Astrocyte (in vitro differentiated cells and primary cell): ENCODE measurements around the gene BLOC1S5. TPM values are rescaled to one million over a fixed set of nuclear protein-coding genes. Genes with fewer than 3 reads are reported as not detected.
A peak's percentile ranks its signal among the peaks of the same experiment; 100 is the strongest.

Source experiments
- DNase-seq: peaks from one replicate; pipeline ENCODE4 v3.0.0-alpha.2; 2010; ENCODE audit warnings: low read depth
- FAIRE-seq: peaks from 2 replicates; lab custom pipeline; 2011; peaks lifted over from hg19 to GRCh38; lab: Jason Lieb, UNC
- H2AFZ ChIP-seq: 2 replicates; pipeline ENCODE4 v1.6.0; 2012; ENCODE audit warnings: low read depth, low read length, inconsistent platforms
- H3K27ac ChIP-seq: 2 replicates; pipeline ENCODE4 v1.5.1; 2011; ENCODE audit warnings: low read depth, low read length, inconsistent platforms
- H3K27me3 ChIP-seq: 2 replicates; pipeline ENCODE4 v1.6.0; 2011; ENCODE audit warnings: low read length, inconsistent platforms; ENCODE audit not compliant: insufficient read depth
- H3K36me3 ChIP-seq: 2 replicates; pipeline ENCODE4 v1.5.1; 2011; ENCODE audit warnings: low read length, inconsistent platforms; ENCODE audit not compliant: insufficient read depth
- H3K4me1 ChIP-seq: 2 replicates; pipeline ENCODE4 v1.5.1; 2011; ENCODE audit warnings: low read length, inconsistent platforms; ENCODE audit not compliant: insufficient read depth
- H3K4me2 ChIP-seq: 2 replicates; pipeline ENCODE4 v1.6.0; 2012; ENCODE audit warnings: low read length, inconsistent platforms
- H3K4me3 ChIP-seq: 2 replicates; pipeline ENCODE4 v1.5.1; 2011; ENCODE audit warnings: low read depth, mild to moderate bottlenecking, low read length, inconsistent platforms; ENCODE audit not compliant: insufficient read depth
- H3K79me2 ChIP-seq: 2 replicates; pipeline ENCODE4 v1.6.0; 2012; ENCODE audit warnings: mild to moderate bottlenecking, low read length, inconsistent platforms; ENCODE audit not compliant: insufficient read depth
- H3K9ac ChIP-seq: 2 replicates; pipeline ENCODE4 v1.6.0; 2012; ENCODE audit warnings: mild to moderate bottlenecking, low read length, inconsistent platforms
- H3K9me3 ChIP-seq: 2 replicates; pipeline ENCODE4 v1.5.1; 2012; ENCODE audit warnings: low read depth, mild to moderate bottlenecking, low read length, inconsistent platforms; ENCODE audit not compliant: insufficient read depth
- H4K20me1 ChIP-seq: 2 replicates; pipeline ENCODE4 v1.6.0; 2012; ENCODE audit warnings: low read length, inconsistent platforms; ENCODE audit not compliant: insufficient read depth
- H3K27ac Mint-ChIP-seq: one replicate; pipeline ENCODE4 v1.8.0; 2021; ENCODE audit warnings: mild to moderate bottlenecking, mixed read lengths; ENCODE audit not compliant: unreplicated experiment
- H3K27me3 Mint-ChIP-seq: one replicate; pipeline ENCODE4 v1.8.0; 2021; ENCODE audit warnings: low read depth, mixed read lengths; ENCODE audit not compliant: unreplicated experiment
- H3K36me3 Mint-ChIP-seq: one replicate; pipeline ENCODE4 v1.8.0; 2021; ENCODE audit warnings: low read depth, mixed read lengths; ENCODE audit not compliant: unreplicated experiment
- H3K4me1 Mint-ChIP-seq: one replicate; pipeline ENCODE4 v1.8.0; 2021; ENCODE audit warnings: low read depth, mixed read lengths; ENCODE audit not compliant: unreplicated experiment
- H3K4me3 Mint-ChIP-seq: one replicate; pipeline ENCODE4 v1.8.0; 2021; ENCODE audit warnings: mild to moderate bottlenecking, moderate library complexity, mixed read lengths; ENCODE audit not compliant: unreplicated experiment
- H3K9me3 Mint-ChIP-seq: one replicate; pipeline ENCODE4 v1.8.0; 2021; ENCODE audit warnings: mild to moderate bottlenecking, mixed read lengths; ENCODE audit not compliant: unreplicated experiment
- EZH2 ChIP-seq: IDR thresholded peaks from 2 replicates; pipeline ENCODE4 v1.6.1; 2012; ENCODE audit warnings: mild to moderate bottlenecking, low read length, inconsistent platforms; ENCODE audit not compliant: insufficient read depth
- total RNA-seq: library from RNA; stranded (reverse); gene quantifications from 2 replicates; pipeline ENCODE4 v1.2.1, GENCODE V29; 2021
- TF ChIP-seq, protein P1 (sequence below): IDR thresholded peaks from 2 replicates; pipeline ENCODE4 v1.5.1; 2011; ENCODE audit warnings: low read depth, mild to moderate bottlenecking, inconsistent platforms, low read length, moderate library complexity; ENCODE audit not compliant: insufficient read depth

The BLOC1S5 gene
- total RNA-seq, 1 donor from 2014 or later = 8.2 TPM

DNA sequence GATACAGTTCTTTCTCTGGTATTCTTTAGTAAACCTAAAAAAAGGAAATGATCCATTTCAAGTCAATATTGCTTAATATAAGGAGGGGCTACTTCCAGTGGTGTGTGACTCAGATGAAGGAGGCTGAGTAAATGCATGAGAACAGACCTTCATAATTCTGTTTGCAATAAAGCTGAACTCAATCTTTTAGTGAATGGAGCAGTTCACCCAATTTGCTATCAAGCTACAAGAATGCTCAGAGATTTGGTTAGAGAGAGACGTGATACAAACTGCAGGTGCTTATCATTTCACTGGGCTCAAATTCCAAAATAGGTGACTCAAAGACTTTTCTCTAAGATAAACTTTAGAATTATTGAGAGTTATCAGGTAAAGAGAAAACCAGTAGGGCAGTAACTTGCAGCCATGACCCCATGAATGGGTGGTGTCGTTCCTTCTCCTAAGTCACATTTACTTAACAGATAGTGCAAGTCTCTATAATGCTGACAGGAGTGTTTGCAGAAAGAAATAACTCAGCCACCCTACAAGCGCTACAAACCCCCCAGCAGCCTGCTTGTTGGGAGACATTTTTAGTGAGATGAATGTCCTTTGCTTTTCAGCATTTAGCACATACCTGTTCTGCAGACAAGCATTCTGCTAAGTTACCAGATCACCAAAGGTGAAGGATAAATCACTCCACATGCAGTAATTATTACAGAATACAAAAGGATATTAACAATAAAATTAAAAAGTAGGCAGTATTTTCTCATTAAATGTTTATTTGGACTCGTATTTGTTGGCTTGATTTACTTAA lies 16.4 kb upstream of the BLOC1S5 start:
- Histone ChIP-seq H3K4me2 (peak overlapping the region; percentile 22), H3K9me3 (no peaks in the 10 kb centered on the region), H2AFZ (no peak overlapping the region), H4K20me1 (no peaks in the 10 kb centered on the region), H3K4me3 (no peak overlapping the region), H3K27ac (peak overlapping the region; percentile 35), H3K9ac (no peak overlapping the region), H3K36me3 (no peaks in the 10 kb centered on the region), H3K27me3 (no peaks in the 10 kb centered on the region), H3K79me2 (peaks cover 7% of the 10 kb centered on the region), H3K4me1 (peaks cover 41% of the 10 kb centered on the region)
- H3K27ac Mint-ChIP-seq = no peak overlapping the region
- peak; percentile 55 for DNase-seq
- H3K36me3 Mint-ChIP-seq = no peaks in the 10 kb centered on the region
- peak; percentile 92 for FAIRE-seq
- H3K4me3 Mint-ChIP-seq = no peak overlapping the region
- peaks cover 45% of the 10 kb centered on the region for H3K4me1 Mint-ChIP-seq
- no peaks in the 10 kb centered on the region for H3K27me3 Mint-ChIP-seq
- TF ChIP-seq, protein P1, sequence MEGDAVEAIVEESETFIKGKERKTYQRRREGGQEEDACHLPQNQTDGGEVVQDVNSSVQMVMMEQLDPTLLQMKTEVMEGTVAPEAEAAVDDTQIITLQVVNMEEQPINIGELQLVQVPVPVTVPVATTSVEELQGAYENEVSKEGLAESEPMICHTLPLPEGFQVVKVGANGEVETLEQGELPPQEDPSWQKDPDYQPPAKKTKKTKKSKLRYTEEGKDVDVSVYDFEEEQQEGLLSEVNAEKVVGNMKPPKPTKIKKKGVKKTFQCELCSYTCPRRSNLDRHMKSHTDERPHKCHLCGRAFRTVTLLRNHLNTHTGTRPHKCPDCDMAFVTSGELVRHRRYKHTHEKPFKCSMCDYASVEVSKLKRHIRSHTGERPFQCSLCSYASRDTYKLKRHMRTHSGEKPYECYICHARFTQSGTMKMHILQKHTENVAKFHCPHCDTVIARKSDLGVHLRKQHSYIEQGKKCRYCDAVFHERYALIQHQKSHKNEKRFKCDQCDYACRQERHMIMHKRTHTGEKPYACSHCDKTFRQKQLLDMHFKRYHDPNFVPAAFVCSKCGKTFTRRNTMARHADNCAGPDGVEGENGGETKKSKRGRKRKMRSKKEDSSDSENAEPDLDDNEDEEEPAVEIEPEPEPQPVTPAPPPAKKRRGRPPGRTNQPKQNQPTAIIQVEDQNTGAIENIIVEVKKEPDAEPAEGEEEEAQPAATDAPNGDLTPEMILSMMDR = no peak
- TF ChIP-seq EZH2 = no peak
- no peaks in the 10 kb centered on the region for H3K9me3 Mint-ChIP-seq

DNA sequence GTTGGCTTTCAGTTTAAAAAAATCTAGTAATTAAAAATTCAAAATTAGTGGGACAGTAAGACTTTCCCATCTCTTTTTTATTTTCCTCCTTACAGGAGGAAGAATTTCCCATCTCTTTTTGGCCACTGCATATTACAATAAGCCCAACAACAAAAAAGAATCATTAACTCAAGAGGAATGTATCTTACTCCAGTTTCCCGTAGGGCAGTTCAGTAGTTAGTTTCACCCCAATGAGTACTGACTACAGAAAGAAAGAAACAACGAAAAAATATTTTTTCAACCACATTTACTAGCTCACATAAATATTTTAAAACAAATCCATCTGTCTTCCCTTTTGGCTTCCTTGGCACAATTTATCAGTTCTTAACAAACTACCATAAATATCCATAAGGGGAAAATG lies 14.9 kb upstream of the BLOC1S5 start:
- peaks cover 40% of the 10 kb centered on the region for H3K4me1 Mint-ChIP-seq
- no peak for TF ChIP-seq EZH2
- TF ChIP-seq, protein P1 = no peak
- no peak overlapping the region for H3K9ac ChIP-seq
- H2AFZ ChIP-seq = no peak overlapping the region
- no peak overlapping the region for H3K4me3 ChIP-seq
- no peaks in the 10 kb centered on the region for H3K9me3 Mint-ChIP-seq
- H3K4me1 ChIP-seq = peaks cover 29% of the 10 kb centered on the region
- no peaks in the 10 kb centered on the region for H3K9me3 ChIP-seq
- H3K27ac ChIP-seq = no peak overlapping the region
- H3K36me3 ChIP-seq = no peaks in the 10 kb centered on the region
- no peak overlapping the region for H3K27ac Mint-ChIP-seq
- no peak overlapping the region for H3K4me2 ChIP-seq
- H3K36me3 Mint-ChIP-seq = no peaks in the 10 kb centered on the region
- H3K4me3 Mint-ChIP-seq = no peak overlapping the region
- no peaks in the 10 kb centered on the region for H3K27me3 ChIP-seq
- DNase-seq (no peak), FAIRE-seq (no peak)
- no peaks in the 10 kb centered on the region for H3K27me3 Mint-ChIP-seq
- peaks cover 7% of the 10 kb centered on the region for H3K79me2 ChIP-seq
- no peaks in the 10 kb centered on the region for H4K20me1 ChIP-seq

DNA sequence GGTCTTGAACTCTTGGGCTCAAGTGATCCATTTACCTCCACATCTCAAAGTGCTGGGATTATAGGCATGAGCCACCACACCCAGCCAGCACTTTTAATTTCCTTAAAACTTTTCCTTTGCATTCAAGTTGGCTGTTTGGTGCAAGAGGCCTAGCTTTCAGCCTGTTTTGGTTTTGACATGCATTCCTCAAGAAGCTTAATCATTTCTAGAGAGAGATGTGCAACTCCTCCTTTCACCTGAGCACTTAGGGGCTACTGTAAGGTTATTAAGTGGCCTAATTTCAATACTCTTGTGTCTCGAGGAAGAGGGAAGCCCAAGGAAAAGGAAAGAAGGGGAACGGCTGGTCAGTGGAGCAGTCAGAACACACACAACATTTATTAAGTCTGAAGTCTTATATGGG lies 13.8 kb upstream of the BLOC1S5 start:
- no peaks in the 10 kb centered on the region for H3K27me3 ChIP-seq
- Mint-ChIP-seq H3K36me3 (no peaks in the 10 kb centered on the region), H3K4me1 (peaks cover 31% of the 10 kb centered on the region), H3K9me3 (no peaks in the 10 kb centered on the region), H3K4me3 (no peak overlapping the region), H3K27me3 (no peaks in the 10 kb centered on the region), H3K27ac (peak overlapping the region; percentile 13)
- DNase-seq = no peak
- no peak for FAIRE-seq
- no peaks in the 10 kb centered on the region for H3K9me3 ChIP-seq
- H3K4me2 ChIP-seq = no peak overlapping the region
- H2AFZ ChIP-seq = no peak overlapping the region
- no peaks in the 10 kb centered on the region for H4K20me1 ChIP-seq
- H3K27ac ChIP-seq = no peak overlapping the region
- H3K36me3 ChIP-seq = no peaks in the 10 kb centered on the region
- TF ChIP-seq, protein P1 = no peak
- no peak for TF ChIP-seq EZH2
- H3K79me2 ChIP-seq = peaks cover 7% of the 10 kb centered on the region
- peaks cover 19% of the 10 kb centered on the region for H3K4me1 ChIP-seq
- H3K4me3 ChIP-seq = no peak overlapping the region
- H3K9ac ChIP-seq = no peak overlapping the region
